Measurements from ENCODE around the gene GPX4.

GPX4 gene

GRCh38 chr19:1084024-1084868 is 19.5 kb upstream of the GPX4 start:
- no peak for DNase-seq (ENCODE audit: low read depth)

GRCh38 chr19:1085053-1085658 is 18.6 kb upstream of the GPX4 start:
- DNase-seq (ENCODE audit: low read depth), result no peak

- DNase-seq (ENCODE audit: low read depth), result no peak
Observed at GRCh38 chr19:1085676-1086442, 17.9 kb upstream of the GPX4 start.

- DNase-seq (ENCODE audit: low read depth), result no peak
Observed at GRCh38 chr19:1086613-1087012, 17.2 kb upstream of the GPX4 start.

GRCh38 chr19:1087813-1088415 is 15.9 kb upstream of the GPX4 start:
- no peak for DNase-seq (ENCODE audit: low read depth)

- DNase-seq (ENCODE audit: low read depth), result no peak
Observed at GRCh38 chr19:1088416-1089010, 15.3 kb upstream of the GPX4 start.

- no peak for DNase-seq (ENCODE audit: low read depth)
Observed at GRCh38 chr19:1089126-1089771, 14.5 kb upstream of the GPX4 start.

GRCh38 chr19:1089891-1090290 is 13.9 kb upstream of the GPX4 start:
- no peak for DNase-seq (ENCODE audit: low read depth)

GRCh38 chr19:1090731-1091543 is 12.9 kb upstream of the GPX4 start:
- DNase-seq (ENCODE audit: low read depth), result no peak

- no peak for DNase-seq (ENCODE audit: low read depth)
Observed at GRCh38 chr19:1091544-1092175, 12.1 kb upstream of the GPX4 start.

GRCh38 chr19:1093330-1093729 is 10.5 kb upstream of the GPX4 start:
- DNase-seq (ENCODE audit: low read depth), result no peak

GRCh38 chr19:1093811-1094553 is 9.8 kb upstream of the GPX4 start:
- DNase-seq (ENCODE audit: low read depth), result no peak

- no peak for DNase-seq (ENCODE audit: low read depth)
Observed at GRCh38 chr19:1094655-1094977, 9.2 kb upstream of the GPX4 start.

- DNase-seq (ENCODE audit: low read depth), result peak; percentile 95
Observed at GRCh38 chr19:1094978-1095701, 8.7 kb upstream of the GPX4 start, which contains the start of gene POLR2E. POLR2E (minus strand) TSS chr19:1095375; CDS start chr19:1095315, 60 bp downstream.

- no peak for DNase-seq (ENCODE audit: low read depth)
Observed at GRCh38 chr19:1097810-1098176, 6.0 kb upstream of the GPX4 start.

- no peak for DNase-seq (ENCODE audit: low read depth)
Observed at GRCh38 chr19:1098177-1099051, 5.4 kb upstream of the GPX4 start.

GRCh38 chr19:1101337-1101698 is 2.5 kb upstream of the GPX4 start:
- DNase-seq (ENCODE audit: low read depth), result no peak

Measured in stimulated activated CD8-positive, alpha-beta memory T cell treated with anti-CD3 and anti-CD28 coated beads, Interleukin-7, amount 100 ng/mL, for 24 hours (primary cell).